Measurements from ENCODE around the gene HS3ST4. TPM values are rescaled to one million over a fixed set of nuclear protein-coding genes. Genes with fewer than 3 reads are reported as not detected.

HS3ST4 gene
- total and polyA plus RNA-seq, 10 of the 15 experiments (the other 5 are each of a cell fraction or from before 2014, with no cell fraction given): 0.05 TPM; not detected in 9

DNA sequence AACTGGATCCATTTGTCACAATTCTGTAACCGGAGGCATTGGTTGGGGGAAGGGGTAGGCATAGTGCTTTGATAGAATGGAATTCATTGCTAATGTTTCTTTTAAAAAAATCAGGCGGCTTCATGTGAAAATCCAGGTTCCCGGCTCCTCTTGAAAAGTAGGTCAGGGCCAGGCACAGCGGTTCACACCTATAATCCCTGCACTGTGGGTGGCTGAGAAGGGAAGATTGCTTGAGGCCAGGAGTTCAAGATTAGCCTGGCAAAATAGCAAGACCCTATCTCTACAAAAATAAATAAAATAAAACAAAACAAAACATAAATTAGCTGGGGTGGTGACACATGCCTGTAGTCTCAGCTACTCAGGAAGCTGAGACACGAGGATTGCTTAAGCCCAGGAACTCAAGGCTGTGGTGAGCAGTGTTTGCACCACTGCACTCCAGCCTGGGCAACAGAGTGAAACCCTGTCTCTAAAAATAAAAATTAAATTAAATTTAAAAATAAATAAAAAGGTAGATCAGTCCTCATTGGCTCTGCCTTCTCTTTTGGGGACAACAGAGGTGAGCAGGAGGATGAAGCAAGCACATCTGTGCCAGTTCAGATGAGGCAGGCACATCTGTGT lies 466.5 kb downstream of the HS3ST4 start:
- H3K79me2 ChIP-seq (ENCODE audit: control insufficient read depth, insufficient read depth, low read length): no peaks in the 10 kb centered on the region
- ChIA-PET POLR2A (no interaction called here), RAD21 (ENCODE audit: unreplicated experiment) (no interaction called here), SMC1A (ENCODE audit: uncharacterized antibody, unreplicated experiment) (no interaction called here), CTCF (no interaction called here)
- 38% methylated on average over 5 of the region's 5 CpGs for WGBS (ENCODE audit: insufficient coverage, insufficient replicate concordance, low lambda C conversion rate, missing lambda C conversion rate)
- no peak overlapping the region for H3K4me3 ChIP-seq
- H3K27ac ChIP-seq (ENCODE audit: control insufficient read depth, insufficient read depth): no peak overlapping the region
- no peaks in the 10 kb centered on the region for H3K4me1 ChIP-seq (ENCODE audit: control insufficient read depth, insufficient read depth, low read length)
- TF ChIP-seq EED (IDR thresholded peaks at IDR 0.05; ENCODE audit: low read depth) (no peak), DPF2 (IDR thresholded peaks at IDR 0.05) (no peak), POU2F2 (IDR thresholded peaks at IDR 0.05; ENCODE audit: borderline replicate concordance, low read depth, low read length) (no peak), CHD4 (IDR thresholded peaks at IDR 0.05) (no peak), MYC (IDR thresholded peaks at IDR 0.05; ENCODE audit: insufficient read depth, insufficient read length, insufficient replicate concordance, low read length, severe bottlenecking) (no peak), FOXK2 (IDR thresholded peaks at IDR 0.05) (no peak), RELA (IDR thresholded peaks at IDR 0.05; ENCODE audit: borderline replicate concordance, partially characterized antibody) (no peak), POLR2AphosphoS2 (IDR thresholded peaks at IDR 0.05; ENCODE audit: low read depth, low read length) (no peak), CBX3 (IDR thresholded peaks at IDR 0.05; ENCODE audit: borderline replicate concordance, low read depth) (no peak)
- TF ChIP-seq, protein P1, sequence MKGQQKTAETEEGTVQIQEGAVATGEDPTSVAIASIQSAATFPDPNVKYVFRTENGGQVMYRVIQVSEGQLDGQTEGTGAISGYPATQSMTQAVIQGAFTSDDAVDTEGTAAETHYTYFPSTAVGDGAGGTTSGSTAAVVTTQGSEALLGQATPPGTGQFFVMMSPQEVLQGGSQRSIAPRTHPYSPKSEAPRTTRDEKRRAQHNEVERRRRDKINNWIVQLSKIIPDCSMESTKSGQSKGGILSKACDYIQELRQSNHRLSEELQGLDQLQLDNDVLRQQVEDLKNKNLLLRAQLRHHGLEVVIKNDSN (IDR thresholded peaks at IDR 0.05; ENCODE audit: borderline replicate concordance, extremely low read length, insufficient read depth, low read depth, low read length): no peak
- TF ChIP-seq, protein P2, sequence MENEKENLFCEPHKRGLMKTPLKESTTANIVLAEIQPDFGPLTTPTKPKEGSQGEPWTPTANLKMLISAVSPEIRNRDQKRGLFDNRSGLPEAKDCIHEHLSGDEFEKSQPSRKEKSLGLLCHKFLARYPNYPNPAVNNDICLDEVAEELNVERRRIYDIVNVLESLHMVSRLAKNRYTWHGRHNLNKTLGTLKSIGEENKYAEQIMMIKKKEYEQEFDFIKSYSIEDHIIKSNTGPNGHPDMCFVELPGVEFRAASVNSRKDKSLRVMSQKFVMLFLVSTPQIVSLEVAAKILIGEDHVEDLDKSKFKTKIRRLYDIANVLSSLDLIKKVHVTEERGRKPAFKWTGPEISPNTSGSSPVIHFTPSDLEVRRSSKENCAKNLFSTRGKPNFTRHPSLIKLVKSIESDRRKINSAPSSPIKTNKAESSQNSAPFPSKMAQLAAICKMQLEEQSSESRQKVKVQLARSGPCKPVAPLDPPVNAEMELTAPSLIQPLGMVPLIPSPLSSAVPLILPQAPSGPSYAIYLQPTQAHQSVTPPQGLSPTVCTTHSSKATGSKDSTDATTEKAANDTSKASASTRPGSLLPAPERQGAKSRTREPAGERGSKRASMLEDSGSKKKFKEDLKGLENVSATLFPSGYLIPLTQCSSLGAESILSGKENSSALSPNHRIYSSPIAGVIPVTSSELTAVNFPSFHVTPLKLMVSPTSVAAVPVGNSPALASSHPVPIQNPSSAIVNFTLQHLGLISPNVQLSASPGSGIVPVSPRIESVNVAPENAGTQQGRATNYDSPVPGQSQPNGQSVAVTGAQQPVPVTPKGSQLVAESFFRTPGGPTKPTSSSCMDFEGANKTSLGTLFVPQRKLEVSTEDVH (IDR thresholded peaks at IDR 0.05; ENCODE audit: low read depth, partially characterized antibody): no peak
- TF ChIP-seq, protein P3, sequence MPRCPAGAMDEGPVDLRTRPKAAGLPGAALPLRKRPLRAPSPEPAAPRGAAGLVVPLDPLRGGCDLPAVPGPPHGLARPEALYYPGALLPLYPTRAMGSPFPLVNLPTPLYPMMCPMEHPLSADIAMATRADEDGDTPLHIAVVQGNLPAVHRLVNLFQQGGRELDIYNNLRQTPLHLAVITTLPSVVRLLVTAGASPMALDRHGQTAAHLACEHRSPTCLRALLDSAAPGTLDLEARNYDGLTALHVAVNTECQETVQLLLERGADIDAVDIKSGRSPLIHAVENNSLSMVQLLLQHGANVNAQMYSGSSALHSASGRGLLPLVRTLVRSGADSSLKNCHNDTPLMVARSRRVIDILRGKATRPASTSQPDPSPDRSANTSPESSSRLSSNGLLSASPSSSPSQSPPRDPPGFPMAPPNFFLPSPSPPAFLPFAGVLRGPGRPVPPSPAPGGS (IDR thresholded peaks at IDR 0.05; ENCODE audit: borderline replicate concordance, insufficient read depth, low read depth, low read length, poor library complexity, severe bottlenecking): no peak
- TF ChIP-seq, protein P4, sequence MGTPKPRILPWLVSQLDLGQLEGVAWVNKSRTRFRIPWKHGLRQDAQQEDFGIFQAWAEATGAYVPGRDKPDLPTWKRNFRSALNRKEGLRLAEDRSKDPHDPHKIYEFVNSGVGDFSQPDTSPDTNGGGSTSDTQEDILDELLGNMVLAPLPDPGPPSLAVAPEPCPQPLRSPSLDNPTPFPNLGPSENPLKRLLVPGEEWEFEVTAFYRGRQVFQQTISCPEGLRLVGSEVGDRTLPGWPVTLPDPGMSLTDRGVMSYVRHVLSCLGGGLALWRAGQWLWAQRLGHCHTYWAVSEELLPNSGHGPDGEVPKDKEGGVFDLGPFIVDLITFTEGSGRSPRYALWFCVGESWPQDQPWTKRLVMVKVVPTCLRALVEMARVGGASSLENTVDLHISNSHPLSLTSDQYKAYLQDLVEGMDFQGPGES (IDR thresholded peaks at IDR 0.05): no peak
- H3K4me2 ChIP-seq (ENCODE audit: control insufficient read depth, insufficient read depth): no peak overlapping the region
- no peaks in the 10 kb centered on the region for H3K36me3 ChIP-seq (ENCODE audit: control insufficient read depth in 2 of 2, insufficient read depth in 2 of 2, low read length in 1 of 2)
- in situ Hi-C loops (cut with MboI) (no loop called here), intact Hi-C loops (cut with micrococcal nuclease; ENCODE audit: unreplicated experiment) (no loop called here)
- FAIRE-seq (no peak), ATAC-seq (no peak), DNase-seq (ENCODE audit: low read depth, low spot score) (no peak)
- no peak overlapping the region for H2AFZ ChIP-seq (ENCODE audit: control insufficient read depth, low read depth, low read length)
- H3K9ac ChIP-seq (ENCODE audit: control insufficient read depth, insufficient read depth, low read length): no peak overlapping the region
- no peaks in the 10 kb centered on the region for H3K27me3 ChIP-seq (replicated peaks in 1 of 2; ENCODE audit: control insufficient read depth in 2 of 2, insufficient read depth in 2 of 2, low read length in 1 of 2)
- no TSS peak for BruUV-seq (replicated peaks)
- H4K20me1 ChIP-seq (ENCODE audit: control insufficient read depth, insufficient read depth): no peaks in the 10 kb centered on the region
- H3K9me3 ChIP-seq (replicated peaks; ENCODE audit: control insufficient read depth, insufficient read depth, low read length): no peaks in the 10 kb centered on the region

Data from GM12878 (cell line).